ENCODE measurements around the gene PASD1. TPM values are rescaled to one million over a fixed set of nuclear protein-coding genes. Genes with fewer than 3 reads are reported as not detected.

The PASD1 gene
- total RNA-seq, 4 donors from 2014 or later = not detected

- Histone ChIP-seq H3K4me1 (no peaks in the 10 kb centered on the region), H3K27ac (no peak overlapping the region), H3K36me3 (no peaks in the 10 kb centered on the region), H3K9me3 (no peaks in the 10 kb centered on the region), H3K27me3 (no peaks in the 10 kb centered on the region), H3K4me3 (no peak overlapping the region)
- TF ChIP-seq CTCF (IDR thresholded peaks at IDR 0.05) (no peak), POLR2A (IDR thresholded peaks at IDR 0.05) (no peak)
- intact Hi-C loops (cut with DNase I; ENCODE audit: low total_unique reads) = no loop called here
- DNase-seq = no peak
These were observed 150.4 kb downstream of the PASD1 start for GRCh38 chrX:151713849-151714248.

- Histone ChIP-seq H3K4me3 (no peak overlapping the region), H3K27ac (no peak overlapping the region), H3K9me3 (no peaks in the 10 kb centered on the region), H3K27me3 (no peaks in the 10 kb centered on the region), H3K36me3 (no peaks in the 10 kb centered on the region), H3K4me1 (no peaks in the 10 kb centered on the region)
- intact Hi-C loops (cut with DNase I; ENCODE audit: low total_unique reads) = no loop called here
- TF ChIP-seq POLR2A (IDR thresholded peaks at IDR 0.05) (no peak), CTCF (IDR thresholded peaks at IDR 0.05) (no peak)
- no peak for DNase-seq
These were observed 150.9 kb downstream of the PASD1 start for GRCh38 chrX:151714362-151714761.

- H3K27me3 ChIP-seq = no peaks in the 10 kb centered on the region
- no peaks in the 10 kb centered on the region for H3K9me3 ChIP-seq
- intact Hi-C loops (cut with DNase I; ENCODE audit: low total_unique reads) = no loop called here
- H3K36me3 ChIP-seq = no peaks in the 10 kb centered on the region
- no peak for TF ChIP-seq POLR2A (IDR thresholded peaks at IDR 0.05)
- no peak for TF ChIP-seq CTCF (IDR thresholded peaks at IDR 0.05)
- H3K27ac ChIP-seq = no peak within 1 kb of the TSS
- no peak for DNase-seq
- no peaks in the 10 kb centered on the region for H3K4me1 ChIP-seq
- no peak within 1 kb of the TSS for H3K4me3 ChIP-seq
These were observed 152.3 kb downstream of the PASD1 start, which contains the start of gene FATE1 for GRCh38 chrX:151715752-151716151. Gene FATE1, plus strand, starts transcription at chrX:151716035. Its CDS starts 85 bp downstream, at chrX:151716120.

- TF ChIP-seq POLR2A (IDR thresholded peaks at IDR 0.05) = no peak
- no peak for TF ChIP-seq CTCF (IDR thresholded peaks at IDR 0.05)
- no peak overlapping the region for H3K4me3 ChIP-seq
- H3K4me1 ChIP-seq = no peaks in the 10 kb centered on the region
- H3K27me3 ChIP-seq = no peaks in the 10 kb centered on the region
- DNase-seq = no peak
- no peaks in the 10 kb centered on the region for H3K36me3 ChIP-seq
- no peak overlapping the region for H3K27ac ChIP-seq
- no peaks in the 10 kb centered on the region for H3K9me3 ChIP-seq
- intact Hi-C loops (cut with DNase I; ENCODE audit: low total_unique reads) = no loop called here
These were observed 158.9 kb downstream of the PASD1 start for GRCh38 chrX:151722241-151722846.

- H3K4me1 ChIP-seq = no peaks in the 10 kb centered on the region
- H3K27me3 ChIP-seq = no peaks in the 10 kb centered on the region
- H3K36me3 ChIP-seq = no peaks in the 10 kb centered on the region
- H3K27ac ChIP-seq = no peak overlapping the region
- H3K9me3 ChIP-seq = no peaks in the 10 kb centered on the region
- no peak overlapping the region for H3K4me3 ChIP-seq
- TF ChIP-seq CTCF (IDR thresholded peaks at IDR 0.05) (no peak), POLR2A (IDR thresholded peaks at IDR 0.05) (no peak)
- intact Hi-C loops (cut with DNase I; ENCODE audit: low total_unique reads) = no loop called here
- DNase-seq = no peak
These were observed 159.8 kb downstream of the PASD1 start for GRCh38 chrX:151723156-151723760.
